Activated T-helper 1 cell treated with anti-CD3 and anti-CD28 coated beads, Interleukin-2, amount 50 U/mL, for 16 hours (primary cell): ENCODE results near the gene TMEM178B.
"Not testable (repeated sequence)": the region's sequence is repeated elsewhere in the genome, so short reads cannot be mapped to it uniquely, and the experiment has no call there.

Experiments
- DNase-seq, 2 donors: peaks; one replicate each; pipeline ENCODE4 v3.0.0-alpha.2; 2020; ENCODE audit warnings: low read depth in 1 of 2, low spot score in 1 of 2

The TMEM178B gene

DNA sequence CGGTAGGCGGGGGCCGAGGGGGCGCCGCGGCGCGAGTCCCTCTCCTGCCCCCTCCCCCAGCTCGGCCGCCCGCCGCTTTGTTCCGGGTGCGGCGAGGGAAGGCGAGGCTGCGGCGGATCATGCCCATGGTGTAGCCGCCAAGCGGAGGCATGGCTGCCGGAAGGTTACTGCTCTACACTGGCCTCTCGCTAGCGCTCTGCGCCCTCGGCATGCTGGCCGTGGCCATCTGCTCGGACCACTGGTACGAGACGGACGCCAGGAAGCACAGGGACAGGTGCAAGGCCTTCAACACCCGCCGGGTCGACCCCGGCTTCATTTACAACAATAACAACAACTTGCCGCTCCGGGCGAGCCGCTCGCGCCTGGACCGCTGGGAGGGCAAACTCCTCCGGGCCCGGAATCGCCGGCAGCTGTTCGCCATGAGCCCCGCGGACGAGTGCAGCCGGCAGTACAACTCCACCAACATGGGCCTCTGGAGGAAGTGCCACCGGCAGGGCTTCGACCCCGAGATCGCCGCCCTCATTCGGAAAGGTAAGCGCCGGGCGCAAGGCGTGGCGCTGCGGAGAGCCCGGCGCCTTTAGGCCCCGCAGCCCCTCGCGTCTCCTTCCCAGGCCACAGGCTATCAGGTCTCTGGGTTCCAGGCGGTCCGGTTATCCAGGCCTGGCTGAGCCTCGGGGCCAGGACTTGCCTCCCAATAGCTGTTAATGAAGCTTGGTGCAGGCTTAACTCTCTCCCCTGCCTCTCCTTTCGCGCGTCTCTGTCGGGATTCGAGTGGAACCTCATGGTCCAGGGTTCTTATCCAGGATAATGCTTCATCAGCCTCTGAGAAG is 513 bp downstream of the TMEM178B start:
- no peak for DNase-seq

DNA sequence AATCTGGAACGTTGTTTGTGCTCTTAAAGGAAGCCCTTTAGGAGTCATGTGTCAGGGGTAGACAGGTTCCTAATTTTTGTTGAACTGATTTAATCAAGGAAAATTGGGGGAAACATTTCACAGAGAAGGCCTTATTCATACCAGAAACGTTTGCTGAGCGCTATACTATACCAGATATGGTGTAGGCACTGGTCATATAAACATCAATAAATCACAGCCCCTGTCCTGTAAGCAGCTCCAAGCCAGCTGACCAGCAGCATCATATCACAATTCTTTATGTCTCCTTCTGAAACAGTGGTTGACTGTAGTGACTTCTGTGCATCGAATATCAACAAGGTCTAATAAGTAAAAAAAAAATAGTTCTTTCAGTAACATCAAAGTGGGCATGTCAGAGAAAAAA is 1.1 kb downstream of the TMEM178B start:
- no peak for DNase-seq

DNA sequence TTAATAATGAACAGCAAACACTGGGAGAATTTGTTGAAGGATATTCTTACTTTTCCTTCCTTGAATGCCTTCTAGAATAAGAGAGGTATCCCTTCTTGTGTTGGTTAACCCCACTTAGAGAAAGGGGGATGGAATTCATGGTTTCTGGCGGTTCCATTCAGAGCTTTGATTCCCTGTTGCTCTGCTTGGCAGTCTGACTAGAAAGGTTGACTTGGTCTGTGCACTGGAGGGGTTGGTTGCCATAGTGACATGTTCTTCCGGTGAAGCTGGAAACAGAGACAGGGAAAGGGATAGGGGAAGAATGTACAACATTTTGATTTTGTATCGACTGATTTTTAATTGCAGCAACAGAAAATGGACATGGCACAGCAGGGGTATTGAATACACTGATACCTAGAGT is 2.5 kb downstream of the TMEM178B start:
- DNase-seq, result no peak

DNA sequence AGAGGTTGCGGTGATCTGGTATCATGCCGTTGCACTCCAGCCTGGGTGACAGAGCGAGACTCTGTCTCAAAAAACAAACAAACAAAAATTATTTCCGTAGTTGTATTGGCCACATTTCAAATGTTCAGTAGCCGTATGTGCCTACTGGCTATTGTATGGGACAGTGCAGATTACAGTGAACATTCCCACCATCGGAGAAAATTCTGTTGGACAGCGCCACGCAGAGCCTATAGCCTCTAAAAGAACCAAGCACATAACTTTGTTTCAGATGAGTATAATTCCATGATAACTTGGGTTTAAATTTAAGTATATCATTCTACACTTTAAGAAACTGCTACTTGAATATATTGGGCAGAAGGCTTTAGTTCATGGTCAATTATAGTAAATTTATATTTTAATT is 5.4 kb downstream of the TMEM178B start:
- no peak for DNase-seq

DNA sequence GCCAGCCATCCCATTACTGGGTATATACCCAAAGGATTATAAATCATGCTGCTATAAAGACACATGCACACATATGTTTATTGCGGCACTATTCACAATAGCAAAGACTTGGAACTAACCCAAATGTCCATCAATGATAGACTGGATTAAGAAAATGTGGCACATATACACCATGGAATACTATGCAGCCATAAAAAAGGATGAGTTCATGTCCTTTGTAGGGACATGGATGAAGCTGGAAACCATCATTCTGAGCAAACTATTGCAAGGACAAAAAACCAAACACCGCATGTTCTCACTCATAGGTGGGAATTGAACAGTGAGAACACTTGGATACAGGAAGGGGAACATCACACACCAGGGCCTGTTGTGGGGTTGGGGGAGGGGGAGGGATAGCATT is 15.6 kb downstream of the TMEM178B start:
- DNase-seq, result not testable (repeated sequence)

DNA sequence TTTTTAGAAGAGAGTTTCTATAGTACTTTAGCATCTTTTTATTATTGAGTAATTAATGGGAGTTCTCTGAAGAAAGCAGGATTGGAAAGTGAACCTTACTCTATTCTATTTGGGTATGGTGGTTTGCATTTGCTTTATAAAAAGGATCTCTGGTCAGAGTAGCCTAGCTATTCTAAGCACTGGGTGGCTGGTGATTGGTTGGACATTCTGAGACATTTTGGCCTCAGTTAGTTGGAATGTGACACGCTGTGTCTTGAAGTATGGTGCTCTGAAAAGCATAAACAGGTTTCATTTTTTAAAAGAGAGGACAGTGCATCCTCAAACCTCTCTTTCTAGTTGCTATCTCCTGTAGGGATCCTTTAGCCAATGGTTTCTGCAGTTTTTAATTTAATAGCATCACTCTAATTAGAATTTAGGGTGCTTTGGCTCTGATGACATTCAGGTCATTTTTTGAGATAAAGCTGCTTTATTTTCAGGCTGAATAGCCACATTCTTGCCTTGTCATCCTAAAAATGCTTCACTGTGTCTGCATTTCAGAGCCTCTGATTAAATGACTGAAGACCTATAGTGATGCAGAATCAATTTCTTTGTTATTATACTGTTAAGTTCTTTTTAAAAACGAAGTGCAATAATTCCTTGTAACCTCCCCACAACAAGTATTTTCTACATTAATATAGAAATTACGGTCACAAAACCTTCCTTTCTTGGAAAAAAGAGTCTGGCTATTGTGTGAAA is 20.6 kb downstream of the TMEM178B start:
- no peak for DNase-seq

DNA sequence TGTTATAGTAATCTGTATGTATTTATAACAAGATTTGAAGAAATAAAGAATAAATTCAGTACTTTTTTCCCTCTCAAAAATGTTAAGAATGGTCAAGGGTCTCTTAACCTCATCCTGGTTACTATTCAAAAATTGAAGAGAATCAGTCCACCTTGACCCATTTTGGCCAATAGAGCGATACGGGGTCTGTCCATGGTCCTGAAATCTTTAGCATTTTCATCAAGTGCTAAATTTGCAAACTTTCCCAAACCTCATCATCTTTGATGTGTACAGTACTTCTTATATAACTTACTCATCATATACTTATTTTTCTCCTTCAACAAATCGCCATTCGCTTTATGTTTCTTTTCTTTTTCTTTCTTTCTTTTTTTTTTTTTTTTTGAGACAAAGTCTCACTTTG is 23.6 kb downstream of the TMEM178B start:
- DNase-seq, result no peak

DNA sequence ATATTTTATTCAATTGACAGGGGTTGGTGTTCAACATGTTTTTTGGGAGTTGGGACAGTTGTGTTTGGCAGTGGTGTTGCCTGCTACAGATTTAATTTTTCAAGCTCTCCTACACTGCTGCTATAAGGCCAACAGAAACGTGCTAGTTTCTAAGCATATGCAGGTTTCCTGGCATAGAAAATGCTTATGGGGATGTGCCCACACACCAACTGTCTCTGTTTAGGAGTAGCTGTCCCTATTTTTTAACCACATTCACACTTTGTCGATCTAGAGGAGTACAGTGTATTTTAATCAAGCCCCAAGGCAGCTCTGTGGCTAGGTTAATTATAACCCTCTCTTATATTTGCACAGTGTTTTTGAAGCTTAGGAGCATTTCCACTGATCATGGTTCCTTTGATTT is 28.6 kb downstream of the TMEM178B start:
- DNase-seq, result no peak

DNA sequence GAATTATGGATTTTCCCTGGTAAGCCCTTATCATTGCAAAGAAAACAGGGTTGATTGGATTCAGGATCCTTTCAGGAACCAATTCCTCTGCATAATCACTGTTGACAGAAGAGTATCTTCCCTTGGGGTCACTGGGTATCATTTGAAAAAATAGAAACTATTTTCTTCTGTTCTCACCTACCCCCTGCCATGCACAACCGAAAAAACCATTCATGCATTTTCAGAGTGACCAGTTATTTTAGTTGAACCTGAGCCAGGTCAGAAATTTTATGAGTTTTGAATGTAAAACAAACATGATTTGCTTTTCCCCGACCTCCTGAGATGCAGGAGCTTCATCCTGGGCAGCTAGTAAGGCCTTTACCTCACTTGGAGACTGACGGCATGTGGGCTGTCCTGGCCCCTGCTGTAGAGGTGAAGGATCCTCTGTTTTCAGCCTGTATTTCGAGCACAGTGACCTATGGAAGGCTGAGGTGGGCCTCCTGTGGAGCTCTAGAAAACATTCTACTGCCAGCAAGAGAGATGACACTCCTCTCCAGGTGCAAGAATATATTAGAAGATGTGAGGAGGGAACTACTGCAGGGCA is 30.1 kb downstream of the TMEM178B start:
- no peak for DNase-seq

DNA sequence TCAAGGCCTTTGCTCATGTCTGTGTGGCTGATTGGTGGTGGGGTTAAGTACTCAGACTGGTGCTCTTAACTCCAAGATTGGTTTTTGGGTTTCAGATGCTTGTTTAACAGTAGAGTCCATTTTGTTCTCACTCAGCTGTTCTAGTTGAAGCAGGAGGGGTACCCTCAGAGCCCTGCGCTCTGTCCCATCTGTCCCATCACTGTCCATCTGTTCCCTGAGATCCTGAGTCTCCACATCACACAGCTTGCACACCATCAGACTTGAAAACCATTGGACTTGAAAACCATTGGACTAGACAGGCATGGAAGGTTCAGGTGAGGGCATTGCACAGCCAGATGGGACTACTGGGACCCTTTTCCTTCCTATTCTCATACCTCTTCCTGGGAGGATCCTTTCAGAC is 39.3 kb downstream of the TMEM178B start:
- DNase-seq, result no peak

DNA sequence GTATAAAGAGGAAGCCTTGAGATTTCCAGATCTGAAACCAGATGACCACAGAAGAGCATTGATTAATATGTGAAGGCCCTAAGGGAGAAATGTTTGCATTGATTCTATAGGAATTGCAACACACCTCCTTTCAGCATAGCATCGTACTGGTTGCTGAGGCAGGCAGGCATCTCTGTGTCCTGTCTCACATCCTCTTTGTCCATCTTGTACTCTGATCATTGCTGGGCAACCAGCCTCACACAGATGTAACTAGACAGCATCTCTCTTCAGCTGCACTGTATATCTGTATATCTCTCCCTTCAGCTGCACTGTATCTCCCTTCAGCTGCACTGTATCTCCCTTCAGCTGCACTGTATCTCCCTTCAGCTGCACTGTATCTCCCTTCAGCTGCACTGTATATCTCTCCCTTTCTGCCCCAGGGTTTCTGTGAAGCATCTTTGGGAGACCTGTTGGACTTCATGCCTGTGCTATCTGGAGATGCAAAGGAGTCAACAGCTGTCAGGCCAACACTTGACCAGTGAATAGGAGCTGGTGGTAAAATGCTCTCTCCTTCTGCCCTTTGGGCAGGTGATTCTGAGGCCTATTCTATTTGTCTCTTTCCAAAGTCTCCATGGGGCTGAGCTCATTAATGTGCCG is 40.3 kb downstream of the TMEM178B start:
- no peak for DNase-seq

DNA sequence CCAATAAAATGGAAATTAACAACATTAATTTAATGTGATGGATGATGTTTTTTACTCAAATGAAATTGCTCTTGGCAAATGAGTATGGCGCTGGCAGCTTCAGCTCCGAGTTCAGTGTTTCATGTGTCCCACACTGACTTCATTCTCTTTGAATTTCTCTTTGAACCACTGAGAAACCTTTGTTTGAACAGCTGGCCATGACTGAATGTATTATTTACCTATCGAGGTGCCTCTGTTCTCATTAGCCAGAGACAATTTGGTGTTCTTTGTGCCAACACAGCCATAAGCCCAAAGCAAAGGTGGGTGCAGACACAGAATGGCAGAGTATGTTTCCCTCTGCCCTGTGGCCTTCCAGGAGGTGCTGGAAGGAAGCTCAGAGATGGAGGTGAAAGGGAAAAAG is 42.1 kb downstream of the TMEM178B start:
- DNase-seq, result no peak

DNA sequence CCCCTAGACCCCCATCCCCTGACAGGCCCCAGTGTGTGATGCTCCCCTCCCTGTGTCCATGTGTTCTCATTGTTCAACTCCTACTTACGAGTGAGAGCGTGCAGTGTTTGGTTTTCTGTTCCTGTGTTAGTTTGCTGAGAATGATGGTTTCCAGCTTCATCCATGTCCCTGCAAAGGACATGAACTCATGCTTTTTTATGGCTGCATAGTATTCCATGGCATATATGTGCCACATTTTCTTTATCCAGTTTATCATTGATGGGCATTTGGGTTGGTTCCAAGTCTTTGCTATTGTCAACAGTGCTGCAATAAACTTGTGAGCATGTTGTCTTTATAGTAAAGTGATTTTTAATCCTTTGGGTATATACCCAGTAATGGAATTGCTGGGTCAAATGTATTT is 42.8 kb downstream of the TMEM178B start:
- not testable (repeated sequence) for DNase-seq

DNA sequence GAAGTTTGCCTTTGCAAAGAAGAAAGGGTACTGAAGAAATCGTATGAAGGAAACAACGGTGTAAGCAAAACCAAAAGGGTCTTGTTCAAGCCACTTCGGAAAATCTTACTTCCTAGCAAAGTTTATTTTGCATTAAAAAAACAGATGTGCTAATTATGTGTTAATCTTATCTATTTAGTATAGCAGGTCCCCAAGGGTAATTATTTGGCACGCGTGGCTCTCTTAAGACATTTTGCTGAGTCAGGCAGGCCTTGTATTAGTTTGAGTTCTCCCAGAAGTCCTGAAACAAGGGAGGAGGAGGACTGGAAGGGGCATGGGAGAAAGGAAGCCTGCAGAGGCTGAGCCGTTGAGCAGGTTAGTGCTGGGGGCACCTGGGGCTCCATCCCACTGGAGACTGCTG is 44.9 kb downstream of the TMEM178B start:
- no peak for DNase-seq

DNA sequence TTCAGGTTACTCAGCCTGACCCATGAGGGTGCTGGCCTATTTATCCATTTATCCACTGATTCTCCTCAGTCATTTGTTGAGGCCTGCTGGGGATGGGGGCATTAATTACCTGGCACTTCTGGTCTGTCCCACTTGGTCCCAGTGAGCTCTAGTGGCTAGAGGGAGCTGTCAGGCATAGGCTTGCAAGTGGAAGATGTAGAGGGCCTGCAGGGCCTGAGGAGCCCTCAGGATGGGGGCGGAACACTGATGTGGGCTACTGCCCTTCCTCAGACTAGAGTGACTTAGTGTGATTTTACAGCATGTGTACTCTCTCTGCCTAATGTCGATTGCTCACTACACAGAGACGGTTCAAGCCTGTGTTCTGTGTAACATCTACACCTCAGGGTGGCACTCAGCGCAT is 45.3 kb downstream of the TMEM178B start:
- no peak for DNase-seq

DNA sequence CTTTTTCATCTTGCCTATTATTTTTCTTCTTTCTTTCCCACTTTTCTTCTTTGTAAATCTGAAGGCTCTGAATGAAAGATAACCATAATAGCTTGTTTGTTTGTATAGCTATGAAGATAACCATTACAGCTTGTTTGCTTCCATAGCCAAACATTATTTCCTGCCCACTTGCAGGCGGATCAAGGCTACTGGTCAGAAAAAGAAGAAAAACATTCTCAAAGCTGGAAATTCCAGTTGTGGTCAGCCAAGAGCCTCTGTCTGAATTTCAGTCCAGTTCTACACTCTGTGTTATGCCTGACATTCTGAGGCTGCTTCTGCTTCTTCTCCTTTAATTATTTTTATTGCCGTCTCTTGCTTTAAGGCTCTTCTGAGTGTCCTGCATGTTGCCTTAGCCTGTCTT is 48.9 kb downstream of the TMEM178B start:
- DNase-seq, result no peak

DNA sequence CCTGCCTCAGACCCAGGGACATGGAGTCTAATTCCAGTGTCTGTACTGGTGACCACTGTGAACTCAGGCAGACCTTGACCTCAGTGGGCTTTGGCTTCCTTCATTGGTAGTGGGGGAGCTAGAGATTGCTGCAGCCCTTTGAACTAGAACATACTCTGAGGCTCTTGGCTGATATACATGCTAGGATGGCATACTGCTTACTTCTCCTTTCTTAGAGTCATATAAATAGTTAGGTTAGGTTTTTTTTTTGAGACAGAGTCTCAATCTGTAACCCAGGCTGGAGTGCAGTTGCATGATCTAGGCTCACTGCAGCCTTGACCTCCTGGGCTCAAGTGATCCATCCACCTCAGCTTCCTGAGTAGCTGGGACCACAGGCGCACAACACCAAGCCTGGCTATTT is 49.7 kb downstream of the TMEM178B start:
- DNase-seq, result no peak

DNA sequence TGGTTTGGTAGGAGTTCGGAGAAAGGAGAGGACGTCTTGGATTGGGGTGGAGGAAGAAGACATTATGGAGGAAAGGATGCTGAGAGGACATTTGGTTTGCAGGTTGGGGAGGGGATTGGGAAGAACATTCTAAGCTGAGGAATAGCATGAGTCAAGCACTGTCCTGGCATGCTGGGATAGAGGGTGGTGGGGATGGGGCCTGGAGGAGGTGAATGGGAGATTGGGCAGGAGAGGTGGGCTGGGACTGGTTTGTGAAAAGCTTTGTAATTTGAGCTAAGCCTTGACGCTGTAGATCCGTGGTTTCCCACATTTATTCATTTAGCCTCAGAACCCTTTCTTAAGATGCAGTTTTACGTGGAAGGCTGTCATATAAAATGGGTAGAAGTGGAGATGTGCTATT is 52.2 kb downstream of the TMEM178B start:
- DNase-seq, result no peak

DNA sequence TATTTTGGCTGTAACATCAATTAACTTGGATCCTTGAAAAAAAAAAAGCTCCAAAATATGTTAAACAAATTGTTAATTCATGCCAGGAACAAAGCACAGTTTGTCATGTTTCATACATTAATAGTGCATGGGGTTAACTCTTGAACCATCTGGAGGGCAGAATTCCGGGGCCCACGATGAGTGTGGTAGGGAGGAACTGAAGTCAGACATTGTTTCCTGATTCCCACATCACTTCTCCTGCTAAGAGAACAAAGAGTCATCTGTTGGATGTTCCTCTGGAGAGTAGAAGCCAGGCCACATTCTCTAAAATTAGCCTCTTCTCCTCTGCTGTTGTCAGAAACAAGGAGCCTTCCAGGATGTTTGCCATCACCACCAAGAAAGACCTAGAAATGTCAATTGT is 54.6 kb downstream of the TMEM178B start:
- no peak for DNase-seq

DNA sequence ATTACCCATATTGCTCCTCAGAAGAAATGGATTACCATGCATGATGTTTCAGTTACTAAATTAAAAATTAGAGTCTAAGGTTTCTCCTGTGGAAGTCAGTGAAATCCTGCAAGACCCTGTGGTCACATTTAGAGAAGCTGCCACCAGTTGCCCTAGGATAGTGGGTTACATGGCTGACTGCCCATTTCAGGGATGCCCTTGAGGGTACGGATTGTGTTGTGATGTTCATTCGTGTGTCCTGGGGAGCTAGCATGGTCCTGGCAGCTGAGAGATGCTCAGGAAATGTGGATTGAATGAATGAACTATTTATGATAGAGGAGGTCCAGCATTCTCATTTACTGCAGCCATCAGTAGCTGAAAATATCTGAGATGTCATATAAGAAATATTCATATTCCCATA is 55.1 kb downstream of the TMEM178B start:
- DNase-seq, result no peak

DNA sequence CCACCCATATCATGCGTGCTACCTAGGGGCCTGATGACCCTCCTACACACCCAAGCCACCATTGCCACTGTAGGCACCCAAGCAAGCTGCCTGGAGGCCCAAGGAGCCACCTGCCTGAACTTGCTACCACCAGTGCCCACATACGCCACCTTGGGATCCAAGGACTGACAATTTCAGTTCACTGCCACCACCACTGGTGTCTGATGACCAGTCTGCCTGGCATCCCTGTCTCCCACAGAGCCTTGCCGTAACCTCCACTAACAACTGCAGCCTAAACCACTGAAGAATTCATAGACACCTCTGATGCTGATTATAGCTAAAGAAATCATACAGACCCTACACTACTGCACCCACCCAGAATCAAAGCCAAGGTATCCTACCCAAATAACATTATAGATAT is 58.8 kb downstream of the TMEM178B start:
- no peak for DNase-seq

DNA sequence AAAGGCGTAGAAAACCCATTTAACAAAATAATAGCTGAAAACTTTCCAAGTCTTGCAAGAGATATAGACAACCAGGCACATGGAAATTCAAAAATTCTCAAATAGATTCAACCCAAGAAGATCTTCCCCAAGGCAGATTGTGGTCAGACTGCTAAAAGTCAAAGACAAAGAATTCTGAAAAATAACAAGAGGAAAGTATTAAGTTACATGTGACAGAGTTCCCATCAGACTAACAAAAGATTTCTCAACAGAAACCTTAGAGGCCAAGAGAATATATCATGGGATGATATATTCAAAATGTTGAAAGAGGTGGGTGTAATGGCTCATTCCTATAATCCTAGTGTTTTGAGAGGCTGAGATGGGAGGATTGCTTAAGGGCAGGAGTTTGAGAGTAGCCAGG is 59.8 kb downstream of the TMEM178B start:
- no peak for DNase-seq
